A673 (cell line): ENCODE measurements around the gene SLC16A3. TPM values are rescaled to one million over a fixed set of nuclear protein-coding genes. Genes with fewer than 3 reads are reported as not detected.
"Not testable (repeated sequence)": the region's sequence is repeated elsewhere in the genome, so short reads cannot be mapped to it uniquely, and the experiment has no call there.

ENCODE experiments used
- BruUV-seq: library from RNA; stranded (reverse); fragments of 400-500 nt; replicated peaks from 2 replicates; lab custom pipeline; 2021; lab: Mats Ljungman, UMichigan
- CTCF ChIA-PET: fragments of 300-600 bp; sonication (Branson Sonifier 250); formaldehyde crosslinking; loops from one replicate; lab custom pipeline; 2022; ENCODE audit warnings: antibody characterized with exemption; lab: Charles Lee
- POLR2A ChIA-PET: fragments of 300-600 bp; sonication (Branson Sonifier 250); formaldehyde crosslinking; loops from one replicate; lab custom pipeline; 2022; ENCODE audit warnings: antibody characterized with exemption; ENCODE audit not compliant: low non-redundant PET; lab: Charles Lee
- DNase-seq: peaks from one replicate; pipeline ENCODE4 v3.0.0-alpha.2; 2015; ENCODE audit warnings: low spot score
- H3K27ac ChIP-seq: fragments of 200-600 bp; sonication (generic); 2 replicates; pipeline ENCODE4 v1.5.1; 2016; ENCODE audit warnings: mixed run types, low read depth, mild to moderate bottlenecking, mixed read lengths, antibody characterized with exemption, low read length; ENCODE audit not compliant: poor library complexity, severe bottlenecking
- H3K27me3 ChIP-seq: fragments of 200-600 bp; sonication (generic); replicated peaks from 2 replicates; pipeline ENCODE4 v1.6.1; 2017; ENCODE audit warnings: mixed run types, low read depth, mild to moderate bottlenecking, mixed read lengths, antibody characterized with exemption, low read length; ENCODE audit not compliant: insufficient read depth, poor library complexity
- H3K36me3 ChIP-seq: fragments of 200-600 bp; sonication (generic); 2 replicates; pipeline ENCODE4 v1.6.1; 2016; ENCODE audit warnings: mixed run types, mild to moderate bottlenecking, mixed read lengths, antibody characterized with exemption, low read length; ENCODE audit not compliant: insufficient read depth, poor library complexity, severe bottlenecking
- H3K4me1 ChIP-seq: fragments of 200-600 bp; sonication (generic); 2 replicates; pipeline ENCODE4 v1.6.1; 2017; ENCODE audit warnings: mixed run types, mild to moderate bottlenecking, mixed read lengths, antibody characterized with exemption, low read length; ENCODE audit not compliant: insufficient read depth, poor library complexity, severe bottlenecking
- H3K4me3 ChIP-seq: fragments of 200-600 bp; sonication (generic); 2 replicates; pipeline ENCODE4 v1.5.1; 2016; ENCODE audit warnings: low read depth, mixed run types, mild to moderate bottlenecking, mixed read lengths, low read length; ENCODE audit not compliant: poor library complexity, severe bottlenecking
- H3K9me3 ChIP-seq: fragments of 200-600 bp; sonication (generic); 2 replicates; pipeline ENCODE4 v1.6.1; 2016; ENCODE audit warnings: mixed run types, low read depth, mild to moderate bottlenecking, mixed read lengths, antibody characterized with exemption, low read length; ENCODE audit not compliant: poor library complexity, severe bottlenecking
- CTCF ChIP-seq: fragments of 300-800, 200-600 bp; sonication (generic); conservative IDR thresholded peaks from 2 replicates; pipeline ENCODE4 v1.5.1; 2017; ENCODE audit warnings: low read depth, mild to moderate bottlenecking, antibody characterized with exemption, low read length, moderate library complexity, mixed read lengths
- EZH2 ChIP-seq: fragments of 200-600 bp; sonication (generic); IDR thresholded peaks from 2 replicates; pipeline ENCODE4 v1.6.1; 2017; ENCODE audit warnings: borderline replicate concordance, low read depth, mild to moderate bottlenecking, mixed read lengths, antibody characterized with exemption, low read length; ENCODE audit not compliant: poor library complexity, severe bottlenecking
- intact Hi-C: fragments of 100-400 bp; cut with micrococcal nuclease; formaldehyde crosslinking; loops from one replicate; pipeline ENCODE4 v1.10.0; 2022; ENCODE audit not compliant: unreplicated experiment
- total RNA-seq: library from RNA; stranded (reverse); gene quantifications from 2 replicates; pipeline ENCODE4 v1.2.3, GENCODE V29; 2021

The SLC16A3 gene
- total RNA-seq, 1 experiment from 2014 or later = 0.97 TPM

GRCh38 chr17:82187500-82187899 lies 41.3 kb upstream of the SLC16A3 start:
- intact Hi-C loops = no loop called here
- BruUV-seq = no TSS peak
- Histone ChIP-seq H3K36me3 (peaks cover 3% of the 10 kb centered on the region), H3K27ac (no peak overlapping the region), H3K27me3 (no peaks in the 10 kb centered on the region), H3K4me3 (no peak overlapping the region), H3K9me3 (no peaks in the 10 kb centered on the region), H3K4me1 (no peaks in the 10 kb centered on the region)
- ChIA-PET POLR2A (no interaction called here), CTCF (interaction anchor here (0.7 kb wide), 1 partner anchor 139 kb away, joined by 7 read pairs; no protein-coding TSS in a partner anchor)
- no peak for DNase-seq
- TF ChIP-seq CTCF (no peak), EZH2 (no peak)

- TF ChIP-seq EZH2 = no peak
- TF ChIP-seq CTCF = no peak
- H3K4me3 ChIP-seq = no peak overlapping the region
- H3K36me3 ChIP-seq = peaks cover 3% of the 10 kb centered on the region
- CTCF ChIA-PET = interaction anchor here (0.7 kb wide), 1 partner anchor 138 kb away, joined by 7 read pairs; no protein-coding TSS in a partner anchor
- POLR2A ChIA-PET = no interaction called here
- H3K27ac ChIP-seq = no peak overlapping the region
- BruUV-seq = no TSS peak
- no peaks in the 10 kb centered on the region for H3K4me1 ChIP-seq
- DNase-seq = no peak
- intact Hi-C loops = no loop called here
- H3K27me3 ChIP-seq = no peaks in the 10 kb centered on the region
- H3K9me3 ChIP-seq = no peaks in the 10 kb centered on the region
These were observed 40.6 kb upstream of the SLC16A3 start for GRCh38 chr17:82188001-82188961.

- CTCF ChIA-PET, POLR2A ChIA-PET, H3K27ac ChIP-seq, H3K27me3 ChIP-seq, BruUV-seq, H3K4me3 ChIP-seq, DNase-seq, H3K9me3 ChIP-seq, H3K4me1 ChIP-seq, intact Hi-C loops: not testable (repeated sequence)
- H3K36me3 ChIP-seq = peaks cover 20% of the 10 kb centered on the region
These were observed 35.8 kb upstream of the SLC16A3 start for GRCh38 chr17:82193050-82193449.
